ENCODE measurements around the gene C1QTNF1.

DNA sequence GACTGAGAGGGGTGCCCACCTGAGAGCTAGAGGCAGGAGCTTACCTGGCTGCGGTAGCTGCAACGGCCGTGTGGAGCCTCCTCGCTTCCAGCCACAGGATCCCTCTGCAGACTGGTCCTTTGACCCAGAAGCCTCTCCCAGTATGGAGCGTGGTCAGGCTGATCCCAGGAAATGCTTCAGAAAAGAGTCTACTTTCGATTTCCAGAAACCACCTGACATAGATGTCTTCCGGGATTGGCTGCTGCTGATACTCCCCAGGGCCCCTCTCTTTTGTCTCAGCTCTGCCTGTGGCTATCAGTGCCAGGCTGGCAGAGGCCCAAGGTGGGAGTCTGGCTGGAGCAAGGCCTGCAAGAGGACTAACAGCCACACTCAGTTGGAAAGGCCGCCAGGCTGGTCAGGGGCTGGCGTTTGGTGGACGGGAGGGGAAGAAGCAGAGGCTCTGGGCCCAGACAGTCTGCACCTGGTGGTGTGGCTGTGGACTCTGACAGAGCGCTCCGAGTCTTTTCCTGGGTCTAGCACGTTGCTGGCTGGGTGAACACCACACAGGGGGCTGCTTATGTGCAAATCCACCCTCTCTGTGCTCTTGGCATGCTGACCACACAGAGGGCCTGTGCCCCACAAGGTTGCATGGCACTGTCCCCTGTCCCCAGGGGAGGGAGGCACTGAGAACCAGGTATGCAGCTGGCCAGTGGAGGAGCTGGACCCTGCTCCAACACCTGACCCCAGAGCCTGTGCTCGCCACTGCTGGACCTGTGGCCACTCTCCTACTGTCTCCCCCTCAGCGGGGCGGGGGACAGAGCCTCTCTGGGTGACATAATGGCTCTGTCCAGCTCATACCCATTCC, 44.0 kb upstream of the C1QTNF1 start, which contains the start of gene LGALS3BP:
- TF ChIP-seq, protein P1, sequence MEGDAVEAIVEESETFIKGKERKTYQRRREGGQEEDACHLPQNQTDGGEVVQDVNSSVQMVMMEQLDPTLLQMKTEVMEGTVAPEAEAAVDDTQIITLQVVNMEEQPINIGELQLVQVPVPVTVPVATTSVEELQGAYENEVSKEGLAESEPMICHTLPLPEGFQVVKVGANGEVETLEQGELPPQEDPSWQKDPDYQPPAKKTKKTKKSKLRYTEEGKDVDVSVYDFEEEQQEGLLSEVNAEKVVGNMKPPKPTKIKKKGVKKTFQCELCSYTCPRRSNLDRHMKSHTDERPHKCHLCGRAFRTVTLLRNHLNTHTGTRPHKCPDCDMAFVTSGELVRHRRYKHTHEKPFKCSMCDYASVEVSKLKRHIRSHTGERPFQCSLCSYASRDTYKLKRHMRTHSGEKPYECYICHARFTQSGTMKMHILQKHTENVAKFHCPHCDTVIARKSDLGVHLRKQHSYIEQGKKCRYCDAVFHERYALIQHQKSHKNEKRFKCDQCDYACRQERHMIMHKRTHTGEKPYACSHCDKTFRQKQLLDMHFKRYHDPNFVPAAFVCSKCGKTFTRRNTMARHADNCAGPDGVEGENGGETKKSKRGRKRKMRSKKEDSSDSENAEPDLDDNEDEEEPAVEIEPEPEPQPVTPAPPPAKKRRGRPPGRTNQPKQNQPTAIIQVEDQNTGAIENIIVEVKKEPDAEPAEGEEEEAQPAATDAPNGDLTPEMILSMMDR (conservative IDR thresholded peaks at IDR 0.05; ENCODE audit: low read depth, low read length) = no peak
- TF ChIP-seq EZH2phosphoT487 (IDR thresholded peaks at IDR 0.05; ENCODE audit: borderline replicate concordance, low read length) = no peak
- no peak for TF ChIP-seq EZH2 (IDR thresholded peaks at IDR 0.05; ENCODE audit: low read length, unreplicated experiment)

Measured in PC-3 (cell line).